Measurements from ENCODE around the gene BCAR3. TPM values are rescaled to one million over a fixed set of nuclear protein-coding genes. Genes with fewer than 3 reads are reported as not detected.
A peak's percentile ranks its signal among the peaks of the same experiment; 100 is the strongest.

Gene BCAR3
- total RNA-seq, 2 donors from 2014 or later: 45.2 to 47.7 TPM

- peak overlapping the region; percentile 40 for H3K27ac ChIP-seq
- no peaks in the 10 kb centered on the region for H3K36me3 ChIP-seq
These were observed 107.1 kb downstream of the BCAR3 start for GRCh38 chr1:93574511-93574910.

DNA sequence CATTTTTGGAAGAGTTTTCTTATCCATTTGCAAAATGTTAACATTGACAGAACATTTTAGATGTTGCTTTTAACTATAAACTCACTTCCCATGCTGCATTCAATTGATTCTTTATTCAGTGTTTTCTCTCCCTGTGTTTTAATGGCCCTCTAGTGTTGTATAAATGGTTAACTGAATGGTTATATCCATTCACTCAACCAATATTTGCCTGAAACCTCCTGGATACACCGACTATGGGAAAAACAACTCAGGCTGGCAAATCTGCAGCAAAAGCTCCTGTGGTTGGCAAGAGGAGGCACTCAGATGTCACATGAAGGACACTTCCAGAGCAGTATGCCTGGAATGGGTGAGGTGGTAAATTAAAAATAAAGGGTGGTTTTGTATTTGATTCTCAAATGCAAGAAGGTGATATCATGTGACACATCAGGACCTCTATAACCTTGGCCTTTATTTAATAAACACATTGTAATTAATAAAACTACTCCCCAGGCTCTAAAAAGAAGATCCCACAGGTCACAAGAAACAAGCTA lies 107.6 kb downstream of the BCAR3 start:
- Histone ChIP-seq H3K36me3 (no peaks in the 10 kb centered on the region), H3K27me3 (no peaks in the 10 kb centered on the region), H3K4me1 (peaks cover 4% of the 10 kb centered on the region), H3K9ac (ENCODE audit: low read depth in 2 of 2, low read length in 2 of 2) (no peak overlapping the region), H3K4me3 (no peak overlapping the region), H3K9me3 (no peaks in the 10 kb centered on the region), H3K27ac (peak overlapping the region; percentile 40)
- no peak for DNase-seq
- TF ChIP-seq, protein P1, sequence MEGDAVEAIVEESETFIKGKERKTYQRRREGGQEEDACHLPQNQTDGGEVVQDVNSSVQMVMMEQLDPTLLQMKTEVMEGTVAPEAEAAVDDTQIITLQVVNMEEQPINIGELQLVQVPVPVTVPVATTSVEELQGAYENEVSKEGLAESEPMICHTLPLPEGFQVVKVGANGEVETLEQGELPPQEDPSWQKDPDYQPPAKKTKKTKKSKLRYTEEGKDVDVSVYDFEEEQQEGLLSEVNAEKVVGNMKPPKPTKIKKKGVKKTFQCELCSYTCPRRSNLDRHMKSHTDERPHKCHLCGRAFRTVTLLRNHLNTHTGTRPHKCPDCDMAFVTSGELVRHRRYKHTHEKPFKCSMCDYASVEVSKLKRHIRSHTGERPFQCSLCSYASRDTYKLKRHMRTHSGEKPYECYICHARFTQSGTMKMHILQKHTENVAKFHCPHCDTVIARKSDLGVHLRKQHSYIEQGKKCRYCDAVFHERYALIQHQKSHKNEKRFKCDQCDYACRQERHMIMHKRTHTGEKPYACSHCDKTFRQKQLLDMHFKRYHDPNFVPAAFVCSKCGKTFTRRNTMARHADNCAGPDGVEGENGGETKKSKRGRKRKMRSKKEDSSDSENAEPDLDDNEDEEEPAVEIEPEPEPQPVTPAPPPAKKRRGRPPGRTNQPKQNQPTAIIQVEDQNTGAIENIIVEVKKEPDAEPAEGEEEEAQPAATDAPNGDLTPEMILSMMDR (IDR thresholded peaks at IDR 0.05): no peak
- intact Hi-C loops (cut with DNase I): loop anchor here (10.0 kb wide), 1 partner anchor 119 kb away; no protein-coding TSS in a partner anchor

More at GRCh38 chr1:93574511-93574910, 107.1 kb downstream of the BCAR3 start:
- Histone ChIP-seq H3K9me3 (no peaks in the 10 kb centered on the region), H3K4me3 (no peak overlapping the region), H3K9ac (ENCODE audit: low read depth in 2 of 2, low read length in 2 of 2) (no peak overlapping the region), H3K4me1 (peaks cover 9% of the 10 kb centered on the region), H3K27me3 (no peaks in the 10 kb centered on the region)
- DNase-seq: no peak
- intact Hi-C loops (cut with DNase I): loop anchor here (10.0 kb wide), 1 partner anchor 120 kb away; no protein-coding TSS in a partner anchor
- TF ChIP-seq, protein P1 (IDR thresholded peaks at IDR 0.05): no peak

DNA sequence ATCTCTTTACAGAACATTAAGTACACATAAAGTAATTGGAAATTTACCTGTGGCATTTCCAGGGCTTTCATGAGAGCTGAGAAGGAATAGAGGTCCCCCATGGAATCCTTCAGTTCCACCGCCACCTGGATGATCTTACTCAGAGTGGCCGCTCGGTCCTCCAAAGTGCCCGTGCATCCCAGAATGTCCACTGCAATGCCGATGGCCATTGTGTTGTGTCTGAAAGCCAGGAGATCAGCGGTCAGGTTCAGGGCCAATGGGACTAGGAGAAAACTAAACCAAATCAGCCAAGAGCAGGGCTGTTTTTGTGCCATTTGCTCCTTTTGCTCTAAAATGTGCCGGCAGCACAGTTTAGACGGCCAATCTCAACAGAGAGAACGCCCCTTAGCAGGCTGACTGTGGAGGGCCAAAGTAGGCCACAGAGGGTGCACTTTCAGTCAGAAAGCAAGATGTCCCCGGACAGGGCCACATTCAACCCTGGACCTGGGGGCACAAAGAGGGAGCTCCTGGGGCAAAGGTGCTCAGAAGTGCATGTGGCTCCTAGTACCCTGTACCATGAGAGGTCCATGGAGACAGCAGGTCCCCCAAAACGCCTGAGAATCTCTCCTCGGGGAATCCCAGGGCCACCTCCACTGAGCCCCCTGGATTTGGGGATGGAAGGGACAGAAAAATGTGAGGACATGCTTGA lies 109.9 kb downstream of the BCAR3 start:
- Histone ChIP-seq H3K4me3 (no peak overlapping the region), H3K27me3 (no peaks in the 10 kb centered on the region), H3K27ac (no peak overlapping the region), H3K36me3 (peaks cover under 1% of the 10 kb centered on the region), H3K9ac (ENCODE audit: low read depth in 2 of 2, low read length in 2 of 2) (no peak overlapping the region), H3K9me3 (no peaks in the 10 kb centered on the region), H3K4me1 (no peaks in the 10 kb centered on the region)
- intact Hi-C loops (cut with DNase I): loop anchor here (10.0 kb wide), 1 partner anchor 117 kb away; no protein-coding TSS in a partner anchor
- no peak for DNase-seq
- TF ChIP-seq, protein P1 (IDR thresholded peaks at IDR 0.05): no peak

DNA sequence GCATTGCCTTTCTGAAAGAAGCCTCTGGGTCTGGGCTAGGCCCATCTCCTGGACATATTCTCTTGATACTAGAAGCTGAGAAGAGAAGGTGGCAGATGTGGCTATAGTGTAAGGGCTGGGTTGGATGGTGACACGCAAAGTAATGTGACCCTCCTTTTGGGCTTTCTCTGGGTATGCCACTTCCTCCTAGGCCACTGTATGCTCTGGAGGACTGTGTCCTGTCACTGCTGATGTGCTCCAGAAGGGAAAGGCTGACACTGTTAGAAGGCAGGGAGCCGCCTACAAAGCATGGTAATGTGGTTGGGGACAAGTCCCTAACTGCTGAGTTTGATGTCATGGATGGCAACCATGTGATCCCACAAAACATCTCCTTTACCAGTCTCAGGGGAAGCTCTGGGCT lies 112.1 kb downstream of the BCAR3 start:
- no peak for DNase-seq
- H3K9ac ChIP-seq (ENCODE audit: low read depth in 2 of 2, low read length in 2 of 2): no peak overlapping the region
- H3K27ac ChIP-seq: no peak overlapping the region
- H3K4me1 ChIP-seq: no peaks in the 10 kb centered on the region
- intact Hi-C loops (cut with DNase I): no loop called here
- no peaks in the 10 kb centered on the region for H3K27me3 ChIP-seq
- TF ChIP-seq, protein P1 (IDR thresholded peaks at IDR 0.05): no peak
- H3K36me3 ChIP-seq: peaks cover 6% of the 10 kb centered on the region
- H3K9me3 ChIP-seq: no peaks in the 10 kb centered on the region
- H3K4me3 ChIP-seq: no peak overlapping the region

DNA sequence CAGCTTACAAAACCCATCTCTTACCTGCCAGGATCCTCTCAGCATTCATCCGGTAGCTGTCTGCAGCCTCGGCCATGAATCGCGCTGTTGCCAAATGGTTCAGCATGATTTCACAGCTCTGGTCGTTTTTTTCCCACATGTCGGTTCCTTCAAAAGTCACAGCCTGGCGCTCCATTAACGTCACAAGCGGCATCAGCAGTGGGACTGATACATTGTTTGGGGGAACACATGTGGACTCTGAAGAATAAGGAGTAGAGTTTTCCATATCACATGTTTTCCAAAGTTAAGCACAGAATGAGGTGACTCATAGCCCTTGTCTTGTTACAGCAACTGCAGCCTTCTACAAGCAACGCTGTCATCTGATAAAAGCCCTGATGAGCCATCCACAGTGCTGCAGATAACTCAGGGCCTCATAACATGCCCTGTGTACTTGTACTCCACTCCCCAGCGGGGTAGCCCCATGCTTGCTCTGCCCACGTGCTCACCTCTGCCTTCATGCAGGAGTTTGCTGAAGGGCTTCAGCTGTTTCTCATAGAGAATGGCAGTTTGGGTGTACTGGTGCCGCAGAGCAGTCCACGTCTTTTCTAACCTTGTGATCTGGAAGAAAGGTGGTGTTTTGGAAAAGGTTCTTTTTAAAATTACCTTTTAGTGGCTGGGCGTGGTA lies 114.2 kb downstream of the BCAR3 start:
- Histone ChIP-seq H3K4me1 (no peaks in the 10 kb centered on the region), H3K9me3 (no peaks in the 10 kb centered on the region), H3K27ac (no peak overlapping the region), H3K27me3 (no peaks in the 10 kb centered on the region), H3K4me3 (no peak overlapping the region), H3K36me3 (peaks cover 6% of the 10 kb centered on the region), H3K9ac (ENCODE audit: low read depth in 2 of 2, low read length in 2 of 2) (no peak overlapping the region)
- no peak for DNase-seq
- intact Hi-C loops (cut with DNase I): no loop called here
- TF ChIP-seq, protein P1 (IDR thresholded peaks at IDR 0.05): no peak
